Activated naive CD4-positive, alpha-beta T cell treated with anti-CD3 and anti-CD28 coated beads, Interleukin-2, amount 10 ng/mL, durations not matched to agents 7 days and 5 days (primary cell): ENCODE data around the gene SERPINA4.

Experiments
- CTCF ChIA-PET: fragments of 350-600 bp; sonication (Branson Sonifier 250); formaldehyde crosslinking; loops from one replicate; lab custom pipeline; 2021; ENCODE audit warnings: antibody characterized with exemption; lab: Charles Lee
- DNase-seq: peaks from one replicate; pipeline ENCODE4 v3.0.0-alpha.2; 2020
- H3K27ac Mint-ChIP-seq: one replicate; pipeline ENCODE4 v1.8.0; 2021; ENCODE audit warnings: mild to moderate bottlenecking, moderate library complexity, mixed read lengths
- H3K27me3 Mint-ChIP-seq: one replicate; pipeline ENCODE4 v1.8.0; 2021; ENCODE audit warnings: mild to moderate bottlenecking, mixed read lengths
- H3K36me3 Mint-ChIP-seq: one replicate; pipeline ENCODE4 v1.8.0; 2021; ENCODE audit warnings: mixed read lengths
- H3K4me1 Mint-ChIP-seq: one replicate; pipeline ENCODE4 v1.8.0; 2021; ENCODE audit warnings: mixed read lengths
- H3K4me3 Mint-ChIP-seq: one replicate; pipeline ENCODE4 v1.8.0; 2021; ENCODE audit warnings: mild to moderate bottlenecking, moderate library complexity, mixed read lengths
- H3K9me3 Mint-ChIP-seq: one replicate; pipeline ENCODE4 v1.8.0; 2021; ENCODE audit warnings: mixed read lengths

The SERPINA4 gene

DNA sequence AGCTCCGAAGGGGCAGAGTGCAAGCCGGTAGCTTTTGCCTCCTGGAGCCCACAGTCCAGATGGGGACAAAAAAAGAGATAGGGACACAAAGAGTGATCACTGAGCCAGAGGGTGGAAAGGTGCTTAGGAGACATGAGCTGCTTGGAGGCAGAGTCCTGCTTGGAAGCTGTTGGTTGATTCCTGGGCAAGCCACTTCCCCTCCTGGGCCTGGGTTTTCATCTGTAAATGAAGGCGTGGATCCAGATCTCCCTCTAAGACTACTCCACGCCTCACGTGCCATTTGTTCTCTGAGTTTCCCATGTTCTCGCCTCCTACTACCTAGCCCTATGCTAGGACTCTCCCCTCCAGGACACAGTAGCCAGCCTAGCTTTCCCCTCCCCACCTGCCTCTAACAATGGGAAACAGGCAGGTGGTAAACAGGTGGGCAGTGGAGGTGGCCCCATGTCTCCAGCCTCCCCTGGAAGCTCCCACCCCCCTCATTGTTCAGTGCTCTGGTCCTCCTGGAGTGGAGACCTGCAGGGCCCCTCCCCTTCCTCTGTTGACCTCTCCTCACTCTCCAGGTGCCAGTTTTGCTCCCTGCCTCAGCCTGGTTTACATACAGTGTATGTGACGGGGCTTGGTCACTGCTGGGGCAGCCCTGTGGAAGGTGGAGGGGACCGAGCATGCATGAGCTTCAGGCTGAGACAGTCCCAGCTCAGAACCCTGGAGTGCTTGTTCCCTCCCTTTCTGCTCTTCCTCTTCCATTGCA, 54.8 kb downstream of the SERPINA4 start:
- Mint-ChIP-seq H3K9me3 (peaks cover 29% of the 10 kb centered on the region), H3K36me3 (no peaks in the 10 kb centered on the region), H3K4me1 (no peaks in the 10 kb centered on the region), H3K4me3 (no peak overlapping the region), H3K27ac (no peak overlapping the region), H3K27me3 (no peaks in the 10 kb centered on the region)
- CTCF ChIA-PET = no interaction called here
- DNase-seq = no peak

DNA sequence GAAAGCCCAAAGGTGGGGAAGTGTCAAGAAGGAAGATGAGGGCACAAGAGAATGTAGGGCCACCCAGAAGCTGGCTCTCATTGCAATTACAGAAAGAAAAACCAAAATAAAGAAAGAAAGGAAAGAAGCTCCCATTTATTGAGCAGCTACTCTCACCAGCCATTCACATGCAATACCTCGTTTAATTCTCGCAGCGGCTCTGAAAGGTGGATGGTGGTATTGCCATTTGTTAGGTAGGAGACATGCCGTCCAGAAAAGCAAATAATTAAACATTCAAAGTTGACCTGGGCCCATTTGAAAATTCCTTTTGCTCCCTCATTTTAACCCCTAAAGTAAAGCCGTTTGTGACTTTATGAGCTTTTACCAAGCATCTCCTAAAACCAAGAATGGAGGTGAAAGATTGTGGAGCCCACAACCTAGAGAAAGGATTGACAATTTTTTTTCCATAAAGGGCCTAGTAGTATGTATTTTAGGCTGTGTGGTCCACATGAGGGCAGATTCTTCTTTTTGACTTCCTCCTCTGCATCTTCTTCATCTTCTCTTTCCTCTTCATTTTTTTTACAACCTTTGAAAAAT, 56.2 kb downstream of the SERPINA4 start:
- Mint-ChIP-seq H3K27ac (no peak overlapping the region), H3K36me3 (no peaks in the 10 kb centered on the region), H3K27me3 (no peaks in the 10 kb centered on the region), H3K4me1 (no peaks in the 10 kb centered on the region), H3K4me3 (no peak overlapping the region), H3K9me3 (peaks cover 29% of the 10 kb centered on the region)
- CTCF ChIA-PET = interaction anchor here (1.2 kb wide), 1 partner anchor 21 kb away, joined by 3 read pairs; no protein-coding TSS in a partner anchor
- no peak for DNase-seq

DNA sequence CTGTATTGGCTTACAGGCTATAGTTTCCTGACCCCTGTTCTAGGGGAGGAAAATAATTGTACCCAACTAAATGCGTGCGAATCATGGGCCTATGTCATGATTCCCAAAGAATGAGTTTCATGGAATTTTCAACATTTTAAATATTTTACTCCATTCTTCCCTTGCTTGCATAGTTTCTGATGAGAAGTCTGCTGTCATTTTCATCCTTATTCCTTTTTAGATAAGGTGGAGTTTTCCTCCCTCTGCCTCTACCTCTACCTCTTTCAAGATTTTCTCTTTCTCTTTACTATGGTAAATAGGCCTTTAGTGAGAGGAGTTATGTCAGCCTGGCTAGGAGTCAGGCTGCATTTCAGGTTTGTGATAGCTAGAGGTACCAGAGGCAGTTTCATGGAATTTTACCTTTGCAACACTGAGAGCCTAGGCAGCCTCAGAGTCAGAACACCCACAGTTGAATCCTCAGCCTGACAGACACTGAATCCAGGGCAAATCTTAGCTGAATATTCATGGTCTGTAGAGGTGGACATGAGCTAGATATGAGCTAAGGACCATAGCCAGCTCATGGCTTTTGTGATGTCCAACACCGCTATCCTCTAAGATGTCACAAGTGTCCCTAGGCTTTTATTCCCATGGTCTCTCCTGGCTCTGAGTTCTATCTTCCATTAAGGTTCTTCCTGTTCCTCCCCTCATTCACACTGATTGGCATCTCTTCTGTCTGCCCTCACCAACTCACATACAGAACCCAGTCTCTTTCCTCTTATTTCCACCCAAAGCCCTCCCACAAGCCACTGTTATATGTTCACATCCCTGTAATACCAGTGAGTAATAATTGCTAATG, 57.0 kb downstream of the SERPINA4 start:
- H3K4me3 Mint-ChIP-seq = no peak overlapping the region
- peaks cover 29% of the 10 kb centered on the region for H3K9me3 Mint-ChIP-seq
- no peaks in the 10 kb centered on the region for H3K4me1 Mint-ChIP-seq
- DNase-seq = no peak
- H3K27ac Mint-ChIP-seq = no peak overlapping the region
- H3K27me3 Mint-ChIP-seq = peaks cover 3% of the 10 kb centered on the region
- H3K36me3 Mint-ChIP-seq = no peaks in the 10 kb centered on the region
- CTCF ChIA-PET = interaction anchor here (1.2 kb wide), 1 partner anchor 20 kb away, joined by 3 read pairs; no protein-coding TSS in a partner anchor

DNA sequence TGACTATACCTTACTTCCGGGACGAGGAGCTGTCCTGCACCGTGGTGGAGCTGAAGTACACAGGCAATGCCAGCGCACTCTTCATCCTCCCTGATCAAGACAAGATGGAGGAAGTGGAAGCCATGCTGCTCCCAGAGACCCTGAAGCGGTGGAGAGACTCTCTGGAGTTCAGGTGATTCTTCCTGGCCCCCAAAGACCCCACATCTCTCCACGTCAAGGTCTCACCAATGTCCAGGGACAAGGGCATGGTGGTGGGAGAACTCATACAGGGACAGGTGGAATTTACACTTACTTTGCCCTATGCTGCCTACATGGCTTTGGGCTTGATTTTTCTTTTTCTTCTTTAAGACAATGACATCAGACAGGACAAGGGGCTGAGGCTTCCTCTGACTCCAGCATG, 58.1 kb downstream of the SERPINA4 start:
- CTCF ChIA-PET = no interaction called here
- H3K36me3 Mint-ChIP-seq = no peaks in the 10 kb centered on the region
- H3K27ac Mint-ChIP-seq = no peak overlapping the region
- DNase-seq = no peak
- H3K27me3 Mint-ChIP-seq = peaks cover 3% of the 10 kb centered on the region
- no peak overlapping the region for H3K4me3 Mint-ChIP-seq
- peaks cover 29% of the 10 kb centered on the region for H3K9me3 Mint-ChIP-seq
- no peaks in the 10 kb centered on the region for H3K4me1 Mint-ChIP-seq
